Measurements from ENCODE around the gene CDON.

The CDON gene

GRCh38 chr11:126062679-126063506, at the start of gene CDON:
CDON (minus strand) TSS chr11:126062866; CDS start chr11:126023476, 39,390 bp downstream.
- DNase-seq = peak; percentile 23

GRCh38 chr11:126111458-126112116, 48.9 kb upstream of the CDON start:
- no peak for DNase-seq

- no peak for DNase-seq
Observed at GRCh38 chr11:126109941-126110731, 47.5 kb upstream of the CDON start.

- DNase-seq = no peak
Observed at GRCh38 chr11:126106594-126107328, 44.1 kb upstream of the CDON start.

- no peak for DNase-seq
Observed at GRCh38 chr11:126105748-126106080, 43.0 kb upstream of the CDON start.

GRCh38 chr11:126105022-126105747, 42.5 kb upstream of the CDON start:
- no peak for DNase-seq

- no peak for DNase-seq
Observed at GRCh38 chr11:126104420-126104819, 41.8 kb upstream of the CDON start.

- DNase-seq = no peak
Observed at GRCh38 chr11:126103150-126103549, 40.5 kb upstream of the CDON start.

- no peak for DNase-seq
Observed at GRCh38 chr11:126102436-126102981, 39.8 kb upstream of the CDON start.

GRCh38 chr11:126101930-126102283, 39.2 kb upstream of the CDON start:
- DNase-seq = no peak

- no peak for DNase-seq
Observed at GRCh38 chr11:126101251-126101929, 38.7 kb upstream of the CDON start.

GRCh38 chr11:126100716-126101115, 38.0 kb upstream of the CDON start:
- DNase-seq = no peak

GRCh38 chr11:126098204-126098769, 35.6 kb upstream of the CDON start:
- no peak for DNase-seq

GRCh38 chr11:126095745-126096144, 33.1 kb upstream of the CDON start:
- DNase-seq = no peak

- no peak for DNase-seq
Observed at GRCh38 chr11:126090452-126090851, 27.8 kb upstream of the CDON start.

- no peak for DNase-seq
Observed at GRCh38 chr11:126088999-126089398, 26.3 kb upstream of the CDON start.

GRCh38 chr11:126086248-126086647, 23.6 kb upstream of the CDON start:
- DNase-seq = no peak

GRCh38 chr11:126084608-126084912, 21.9 kb upstream of the CDON start:
- no peak for DNase-seq

- DNase-seq = no peak
Observed at GRCh38 chr11:126083829-126084607, 21.4 kb upstream of the CDON start.
